ENCODE measurements around the gene SOCS7. TPM values are rescaled to one million over a fixed set of nuclear protein-coding genes. Genes with fewer than 3 reads are reported as not detected.

SOCS7 gene
- total and polyA plus RNA-seq, 2 experiments from 2014 or later, result 5.0 to 29.2 TPM

- Histone ChIP-seq H3K27me3 (ENCODE audit: insufficient read depth) (no peaks in the 10 kb centered on the region), H3K4me3 (peak overlapping the region; percentile 56), H3K79me2 (replicated peaks; ENCODE audit: insufficient read depth) (peaks cover 70% of the 10 kb centered on the region), H3F3A (replicated peaks; ENCODE audit: low read depth) (peaks cover 42% of the 10 kb centered on the region), H4K20me1 (replicated peaks; ENCODE audit: insufficient read depth) (no peaks in the 10 kb centered on the region), H3K27ac (ENCODE audit: low read depth) (peak overlapping the region; percentile 100), H3K4me1 (ENCODE audit: insufficient read depth) (peaks cover 66% of the 10 kb centered on the region), H3K36me3 (ENCODE audit: insufficient read depth) (no peaks in the 10 kb centered on the region; the same call in 1 of the 2 replicates), H2AFZ (no peak overlapping the region), H3K9me2 (ENCODE audit: insufficient read depth) (no peaks in the 10 kb centered on the region), H3K4me2 (peak overlapping the region; percentile 80)
- H3K27me3 Mint-ChIP-seq (ENCODE audit: insufficient read depth, low read depth, poor library complexity), result peaks cover 49% of the 10 kb centered on the region
- TF ChIP-seq POLR2AphosphoS5 (IDR thresholded peaks at IDR 0.05; ENCODE audit: low read depth), result peak; percentile 45; the same call in 1 of the 2 replicates
- no peak for TF ChIP-seq STAT1 (IDR thresholded peaks at IDR 0.05; ENCODE audit: unreplicated experiment)
- TF ChIP-seq, protein P1, sequence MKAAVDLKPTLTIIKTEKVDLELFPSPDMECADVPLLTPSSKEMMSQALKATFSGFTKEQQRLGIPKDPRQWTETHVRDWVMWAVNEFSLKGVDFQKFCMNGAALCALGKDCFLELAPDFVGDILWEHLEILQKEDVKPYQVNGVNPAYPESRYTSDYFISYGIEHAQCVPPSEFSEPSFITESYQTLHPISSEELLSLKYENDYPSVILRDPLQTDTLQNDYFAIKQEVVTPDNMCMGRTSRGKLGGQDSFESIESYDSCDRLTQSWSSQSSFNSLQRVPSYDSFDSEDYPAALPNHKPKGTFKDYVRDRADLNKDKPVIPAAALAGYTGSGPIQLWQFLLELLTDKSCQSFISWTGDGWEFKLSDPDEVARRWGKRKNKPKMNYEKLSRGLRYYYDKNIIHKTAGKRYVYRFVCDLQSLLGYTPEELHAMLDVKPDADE (IDR thresholded peaks at IDR 0.05), result peak; percentile 67; the same call in 1 of the 2 replicates
- TF ChIP-seq ZNF462 (CRISPR knock-in tag; IDR thresholded peaks at IDR 0.05), result peak; percentile 48; the same call in 1 of the 2 replicates
- no peak for TF ChIP-seq ZNF331 (CRISPR knock-in tag; IDR thresholded peaks at IDR 0.05; ENCODE audit: low read depth)
- H3K27ac Mint-ChIP-seq, result peak overlapping the region; percentile 99
- H3K4me3 Mint-ChIP-seq, result peak overlapping the region; percentile 93
- peaks cover 3% of the 10 kb centered on the region for H3K9me3 Mint-ChIP-seq
- peaks cover 63% of the 10 kb centered on the region for H3K4me1 Mint-ChIP-seq
- DNase-seq (ENCODE audit: low spot score), result peak; percentile 98
- peaks cover 15% of the 10 kb centered on the region; the same call in 2 of the 3 replicates for H3K36me3 Mint-ChIP-seq (ENCODE audit: low read depth)
- peak; percentile 45 for ATAC-seq
These were observed 99.6 kb downstream of the SOCS7 start for GRCh38 chr17:38451030-38451839.
